Mesenchymal stem cell (in vitro differentiated cells and primary cell): ENCODE data around the gene GPR3.

Source experiments
- DNase-seq: peaks from one replicate; pipeline ENCODE4 v3.0.0-alpha.2; 2013
- H2AFZ ChIP-seq: one replicate; pipeline ENCODE4 v1.6.1; 2013; ENCODE audit warnings: low read depth, mild to moderate bottlenecking, control low read depth, inconsistent platforms, low read length, moderate library complexity
- H2AK5ac ChIP-seq: 2 replicates; pipeline ENCODE4 v1.6.1; 2013; ENCODE audit warnings: low read length, moderate library complexity, mild to moderate bottlenecking, inconsistent platforms; ENCODE audit not compliant: severe bottlenecking
- H2BK120ac ChIP-seq: one replicate; pipeline ENCODE4 v1.6.1; 2013; ENCODE audit warnings: low read depth, mild to moderate bottlenecking, inconsistent platforms, low read length, moderate library complexity
- H2BK12ac ChIP-seq, 2 experiments: one replicate each; pipeline ENCODE4 v1.6.1; 2013; ENCODE audit warnings: inconsistent platforms in 2 of 2, low read length in 2 of 2, mild to moderate bottlenecking in 2 of 2, moderate library complexity in 2 of 2, control low read depth in 1 of 2
- H2BK15ac ChIP-seq: one replicate; pipeline ENCODE4 v1.6.1; 2013; ENCODE audit warnings: mild to moderate bottlenecking, low read depth, inconsistent platforms; ENCODE audit not compliant: poor library complexity, severe bottlenecking
- H2BK5ac ChIP-seq: 2 replicates; pipeline ENCODE4 v1.6.1; 2013; ENCODE audit warnings: low read depth, mild to moderate bottlenecking, low read length, control low read depth, inconsistent platforms; ENCODE audit not compliant: poor library complexity, severe bottlenecking
- H3K14ac ChIP-seq, 2 experiments: one replicate each; pipeline ENCODE4 v1.6.1; 2013; ENCODE audit warnings: inconsistent platforms in 2 of 2, low read length in 2 of 2, control low read depth in 1 of 2, mild to moderate bottlenecking in 1 of 2, moderate library complexity in 1 of 2
- H3K18ac ChIP-seq, 2 experiments: one replicate each; pipeline ENCODE4 v1.6.1; 2013; ENCODE audit warnings: inconsistent platforms in 2 of 2, low read length in 2 of 2, control low read depth in 1 of 2, low read depth in 1 of 2, mild to moderate bottlenecking in 1 of 2
- H3K23ac ChIP-seq, 2 experiments: one replicate each; pipeline ENCODE4 v1.6.1; 2013; ENCODE audit warnings: inconsistent platforms in 2 of 2, low read length in 2 of 2, mild to moderate bottlenecking in 2 of 2, moderate library complexity in 2 of 2, control low read depth in 1 of 2
- H3K27ac ChIP-seq: 2 replicates; pipeline ENCODE4 v1.5.1; 2013; ENCODE audit warnings: mild to moderate bottlenecking, moderate library complexity, low read length, control low read depth, inconsistent platforms; ENCODE audit not compliant: poor library complexity, severe bottlenecking
- H3K27me3 ChIP-seq, 2 experiments: 2 replicates each; pipeline versions ENCODE4 v1.6.1 to v1.7.0; 2013; ENCODE audit warnings: low read length in 2 of 2, mild to moderate bottlenecking in 2 of 2, moderate library complexity in 2 of 2, control low read depth in 1 of 2, inconsistent platforms in 1 of 2; ENCODE audit not compliant: control insufficient read depth in 1 of 2, insufficient read depth in 1 of 2
- H3K36me3 ChIP-seq, 2 experiments: 2 replicates each; pipeline versions ENCODE4 v1.6.1 to v1.7.0; 2013; ENCODE audit warnings: low read length in 2 of 2, control low read depth in 1 of 2, inconsistent platforms in 1 of 2, low read depth in 1 of 2, mild to moderate bottlenecking in 1 of 2; ENCODE audit not compliant: insufficient read depth in 2 of 2, control insufficient read depth in 1 of 2
- H3K4ac ChIP-seq, 2 experiments: one replicate each; pipeline ENCODE4 v1.6.1; 2013; ENCODE audit warnings: inconsistent platforms in 2 of 2, low read length in 2 of 2, mild to moderate bottlenecking in 2 of 2, moderate library complexity in 2 of 2, control low read depth in 1 of 2, low read depth in 1 of 2
- H3K4me1 ChIP-seq: 2 replicates; pipeline ENCODE4 v1.6.1; 2013; ENCODE audit warnings: low read depth, low read length, control low read depth; ENCODE audit not compliant: control insufficient read depth, insufficient read depth
- H3K4me2 ChIP-seq: 2 replicates; pipeline ENCODE4 v1.6.1; 2013; ENCODE audit warnings: low read length, mild to moderate bottlenecking, inconsistent platforms; ENCODE audit not compliant: poor library complexity, severe bottlenecking
- H3K4me3 ChIP-seq, 2 experiments: 2 replicates each; pipeline versions ENCODE4 v1.5.1 to v1.7.0; 2013; ENCODE audit warnings: low read length in 2 of 2, mild to moderate bottlenecking in 2 of 2, control low read depth in 1 of 2, low read depth in 1 of 2; ENCODE audit not compliant: insufficient read depth in 1 of 2
- H3K79me1 ChIP-seq: replicated peaks from 2 replicates; pipeline ENCODE4 v1.6.1; 2013; ENCODE audit warnings: mild to moderate bottlenecking, control low read depth, low read length, inconsistent platforms; ENCODE audit not compliant: poor library complexity, severe bottlenecking
- H3K9ac ChIP-seq: 2 replicates; pipeline ENCODE4 v1.7.0; 2013; ENCODE audit warnings: mild to moderate bottlenecking, low read length, moderate library complexity
- H3K9me3 ChIP-seq: 2 replicates; pipeline ENCODE4 v1.7.0; 2013; ENCODE audit warnings: mild to moderate bottlenecking, low read length; ENCODE audit not compliant: control insufficient read depth
- H4K8ac ChIP-seq: one replicate; pipeline ENCODE4 v1.6.1; 2013; ENCODE audit warnings: inconsistent platforms, mild to moderate bottlenecking, low read length, moderate library complexity
- H4K91ac ChIP-seq: one replicate; pipeline ENCODE4 v1.6.1; 2013; ENCODE audit warnings: mild to moderate bottlenecking, low read length, inconsistent platforms
- WGBS: methylation state at CpG from one replicate; pipeline ENCODE4 v1.1.7; 2013; ENCODE audit warnings: mixed read lengths; 5-methylcytosine and 5-hydroxymethylcytosine counted together

GPR3 gene

DNA sequence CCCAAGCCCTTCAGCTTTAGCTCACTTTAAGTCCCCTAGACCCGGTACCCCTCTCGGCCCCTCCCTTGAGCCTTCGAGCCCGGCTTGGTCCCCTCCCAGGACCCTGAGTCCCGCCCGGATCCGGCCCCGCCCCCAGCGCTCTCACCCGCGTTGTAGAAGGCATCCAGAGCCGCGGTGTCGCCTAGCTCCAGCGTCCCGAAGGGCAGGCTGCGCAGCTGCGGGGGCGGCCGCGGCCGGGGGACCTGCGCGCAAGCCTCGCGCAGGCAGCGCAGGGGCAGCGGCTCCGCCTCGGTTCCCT, 26.4 kb upstream of the GPR3 start:
- H3K9me3 ChIP-seq = no peaks in the 10 kb centered on the region

DNA sequence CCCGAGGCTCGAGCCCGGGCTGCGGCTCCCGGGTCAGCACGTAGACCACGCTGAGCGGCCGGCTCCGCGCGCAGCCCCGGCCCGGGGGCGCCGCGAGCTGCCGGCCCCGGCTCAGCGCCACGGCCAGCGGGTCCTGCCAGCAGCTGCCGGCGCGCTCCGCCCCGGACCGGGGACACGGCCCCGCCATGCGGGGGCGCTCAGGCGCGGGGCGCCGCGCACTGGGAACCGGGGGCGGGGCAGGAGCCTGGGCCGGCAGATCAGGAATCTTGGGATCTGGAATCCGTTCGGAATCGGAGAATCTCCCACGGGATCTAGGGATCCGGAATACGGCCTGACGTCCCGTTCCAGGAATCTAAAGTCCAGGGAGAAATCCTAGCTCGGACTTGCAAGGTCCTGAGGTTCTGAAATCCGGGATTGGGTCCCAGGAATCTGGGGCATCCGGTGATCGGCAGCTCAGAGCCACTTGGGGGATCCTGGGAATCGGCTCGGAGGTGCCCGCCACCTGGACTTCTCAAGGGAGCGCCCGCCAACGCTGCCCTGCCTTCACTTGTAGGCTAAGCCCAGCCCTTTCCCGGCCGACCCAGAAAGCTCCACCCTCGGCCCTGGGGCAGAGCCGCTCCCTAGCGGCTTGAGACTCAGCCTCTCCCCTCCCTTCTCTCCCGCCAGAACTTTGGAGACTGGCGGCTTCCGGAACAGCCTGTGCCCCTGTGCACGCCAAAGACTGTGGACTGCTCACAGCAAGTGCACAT, 25.8 kb upstream of the GPR3 start, which contains the start of gene MAP3K6:
Gene MAP3K6 (minus strand): TSS at position 551 of the 749 bp plus-strand sequence. CDS start 364 bp downstream, at position 187.
- Histone ChIP-seq H3K27ac (peak within 1 kb of the TSS; percentile 94), H3K4me2 (peak within 1 kb of the TSS; percentile 64), H3K9ac (peak within 1 kb of the TSS; percentile 95), H3K27me3 (no peaks in the 10 kb centered on the region), H2AFZ (peak within 1 kb of the TSS; percentile 51), H3K9me3 (no peaks in the 10 kb centered on the region), H2BK15ac (peak within 1 kb of the TSS; percentile 96), H3K79me1 (peaks cover 11% of the 10 kb centered on the region), H3K4ac (peak within 1 kb of the TSS; percentile 64 to 91), H3K14ac (peak within 1 kb of the TSS; percentile 11 to 81), H3K23ac (peak within 1 kb of the TSS in 1 of 2 experiments; percentile 27), H2BK5ac (peak within 1 kb of the TSS; percentile 59), H4K8ac (peak within 1 kb of the TSS; percentile 78), H3K4me1 (peaks cover 13% of the 10 kb centered on the region), H3K18ac (peak within 1 kb of the TSS; percentile 76 to 86), H2AK5ac (peak within 1 kb of the TSS; percentile 49), H2BK120ac (peak within 1 kb of the TSS; percentile 73), H4K91ac (peak within 1 kb of the TSS; percentile 70), H2BK12ac (peak within 1 kb of the TSS; percentile 72 to 76), H3K4me3 (peak within 1 kb of the TSS; percentile 71 to 75), H3K36me3 (peaks cover 31% of the 10 kb centered on the region in 2 experiments)
- under 1% methylated on average over 63 of the region's 67 CpGs for WGBS
- peak; percentile 81 for DNase-seq

More for the DNA sequence above, 26.4 kb upstream of the GPR3 start:
- Histone ChIP-seq H3K4ac (peak overlapping the region; percentile 64 to 84), H3K27me3 (no peaks in the 10 kb centered on the region), H4K8ac (peak overlapping the region; percentile 56), H3K23ac (no peak overlapping the region), H3K4me3 (peak overlapping the region; percentile 71 to 75), H3K36me3 (peaks cover 36 to 37% of the 10 kb centered on the region in 2 experiments), H3K18ac (peak overlapping the region; percentile 76 to 86), H2BK5ac (peak overlapping the region; percentile 59), H3K27ac (peak overlapping the region; percentile 94), H3K14ac (peak overlapping the region; percentile 11 to 81), H4K91ac (peak overlapping the region; percentile 70), H2AK5ac (no peak overlapping the region), H3K4me1 (peaks cover 13% of the 10 kb centered on the region), H2BK12ac (no peak overlapping the region), H2BK15ac (peak overlapping the region; percentile 96), H3K9ac (peak overlapping the region; percentile 95), H3K4me2 (peak overlapping the region; percentile 64), H2BK120ac (peak overlapping the region; percentile 50), H3K79me1 (peaks cover 11% of the 10 kb centered on the region), H2AFZ (peak overlapping the region; percentile 18)
- 0% methylated on average over 24 of the region's 30 CpGs for whole genome bisulfite sequencing
- peak; percentile 89 for DNase-seq

DNA sequence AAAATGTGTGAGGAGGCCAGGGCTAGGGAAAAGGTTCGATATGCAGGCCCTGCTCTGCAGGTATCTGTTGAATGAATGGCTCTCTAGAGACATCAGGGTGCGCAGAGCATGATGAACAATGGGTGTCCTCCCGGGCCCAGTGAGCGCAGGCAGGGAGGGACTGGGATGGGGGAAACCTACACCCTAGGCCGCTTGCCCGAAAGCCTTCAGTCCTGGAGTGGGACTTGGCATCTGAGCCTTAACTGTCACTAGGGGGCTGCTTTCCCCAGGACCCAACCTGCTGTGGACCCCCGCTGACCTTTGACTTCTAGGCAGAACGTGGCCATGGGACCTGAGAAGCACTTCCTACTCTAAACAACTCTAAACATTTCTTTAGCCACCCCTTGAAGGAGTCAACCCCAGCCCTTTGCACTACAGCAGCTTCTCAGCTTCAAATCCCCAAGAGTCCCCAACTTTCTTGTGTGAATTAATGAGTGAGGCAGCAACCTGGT, 25.2 kb upstream of the GPR3 start:
- Histone ChIP-seq H3K27me3 (no peaks in the 10 kb centered on the region), H3K79me1 (peaks cover 11% of the 10 kb centered on the region), H3K9me3 (no peaks in the 10 kb centered on the region), H2BK15ac (no peak overlapping the region), H3K27ac (no peak overlapping the region), H3K14ac (peak overlapping the region in 1 of 2 experiments; percentile 19), H3K4ac (peak overlapping the region; percentile 20 to 47), H3K4me1 (peaks cover 13% of the 10 kb centered on the region), H2BK5ac (no peak overlapping the region), H3K4me3 (peak overlapping the region; percentile 71 to 75), H4K91ac (peak overlapping the region; percentile 58), H3K23ac (no peak overlapping the region), H3K18ac (peak overlapping the region; percentile 61 to 86), H3K36me3 (peaks cover 25% of the 10 kb centered on the region in 2 experiments), H4K8ac (peak overlapping the region; percentile 78), H3K4me2 (peak overlapping the region; percentile 64), H2BK120ac (no peak overlapping the region), H3K9ac (peak overlapping the region; percentile 95), H2AFZ (peak overlapping the region; percentile 51), H2AK5ac (peak overlapping the region; percentile 49), H2BK12ac (peak overlapping the region; percentile 59 to 76)
- no peak for DNase-seq
- WGBS = 36% methylated on average over 8 of the region's 8 CpGs

DNA sequence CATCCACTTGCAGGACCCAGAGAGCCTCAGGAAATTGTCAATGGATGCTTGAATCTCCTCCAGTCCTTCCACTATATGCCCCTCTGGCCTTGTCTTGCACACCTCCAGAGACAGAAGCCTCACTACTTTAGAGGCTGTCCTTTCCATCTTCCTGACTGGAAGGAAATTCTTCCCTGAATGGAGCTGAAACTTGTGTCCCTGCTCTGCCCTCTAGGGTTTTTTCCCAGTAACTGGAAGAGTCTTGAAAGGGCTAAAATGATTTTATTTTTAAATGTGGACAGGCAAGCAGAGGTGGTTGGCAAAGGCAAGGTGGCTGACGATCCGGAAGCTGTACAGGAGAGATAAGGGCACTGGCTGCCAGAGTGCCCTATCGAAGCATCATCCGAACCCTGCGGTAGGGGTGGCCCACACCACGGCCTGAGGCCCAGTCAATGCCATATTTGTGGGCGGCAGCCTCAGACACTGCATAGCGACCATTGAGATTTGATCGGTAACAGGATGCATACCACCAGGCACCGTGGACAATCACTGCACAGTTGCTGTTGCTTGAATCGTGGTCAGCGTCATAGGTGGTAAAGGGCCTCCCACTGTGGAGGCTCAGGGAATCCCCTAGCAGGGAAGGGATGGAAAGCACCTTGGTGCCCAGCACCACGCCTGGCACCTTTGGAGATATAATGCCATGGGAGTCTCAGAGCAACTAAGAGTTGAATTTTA, 23.4 kb upstream of the GPR3 start:
- Histone ChIP-seq H3K18ac (no peak overlapping the region), H4K91ac (no peak overlapping the region), H2BK15ac (no peak overlapping the region), H3K79me1 (peaks cover 9% of the 10 kb centered on the region), H3K23ac (no peak overlapping the region), H2AK5ac (no peak overlapping the region), H3K4ac (no peak overlapping the region), H3K4me3 (no peak overlapping the region), H2BK120ac (no peak overlapping the region), H3K9me3 (no peaks in the 10 kb centered on the region), H3K4me2 (no peak overlapping the region), H2BK12ac (no peak overlapping the region), H4K8ac (no peak overlapping the region), H3K9ac (no peak overlapping the region), H2AFZ (no peak overlapping the region), H3K27ac (no peak overlapping the region), H3K4me1 (peaks cover 13% of the 10 kb centered on the region), H3K27me3 (peaks cover 0 to 7% of the 10 kb centered on the region in 2 experiments), H3K14ac (no peak overlapping the region), H3K36me3 (peaks cover 6 to 7% of the 10 kb centered on the region in 2 experiments), H2BK5ac (no peak overlapping the region)
- peak; percentile 55 for DNase-seq
- 88% methylated on average over 13 of the region's 13 CpGs for WGBS
